ENCODE data around the gene CDKL4. TPM values are rescaled to one million over a fixed set of nuclear protein-coding genes. Genes with fewer than 3 reads are reported as not detected.
A peak's percentile ranks its signal among the peaks of the same experiment; 100 is the strongest.

CDKL4 gene
- total and polyA plus RNA-seq, 12 donors, result 0.16 to 3.9 (median 1.5) TPM

DNA sequence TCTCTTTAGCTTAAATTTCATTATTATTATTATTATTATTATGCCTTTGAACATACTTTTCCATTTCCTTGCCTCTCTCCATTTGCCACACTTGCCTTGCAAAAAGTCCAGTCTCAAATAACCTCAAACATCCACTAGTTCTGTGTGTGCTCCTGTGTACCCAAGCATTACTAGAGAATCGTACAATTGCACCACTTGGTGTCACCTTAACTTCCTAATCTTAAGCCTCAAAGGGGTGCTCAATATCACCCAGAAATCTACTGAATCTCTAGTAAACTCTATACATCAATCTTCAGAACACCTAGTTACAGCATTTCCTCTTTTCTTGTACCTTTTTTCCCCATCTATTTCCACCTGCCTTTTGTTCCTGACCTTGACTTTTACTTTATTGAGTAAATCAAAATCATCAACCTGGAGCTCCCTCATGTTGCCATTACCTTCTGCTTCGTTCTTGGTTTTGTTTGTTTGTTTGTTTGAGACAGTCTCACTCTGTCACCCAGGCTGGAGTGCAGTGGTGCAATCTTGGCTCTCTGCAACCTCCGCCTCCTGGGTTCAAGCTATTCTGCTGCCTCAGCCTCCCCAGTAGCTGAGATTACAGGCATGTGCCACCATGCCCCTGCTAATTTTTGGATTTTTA lies 110.4 kb downstream of the CDKL4 start:
- no peaks in the 10 kb centered on the region for H3K9me3 ChIP-seq (replicated peaks in 1 of 3)
- no peak overlapping the region for H3K27ac ChIP-seq
- no peak for DNase-seq
- 75 to 79% (median 78%) methylated on average over 3 of the region's 3 CpGs for WGBS, 4 donors
- no peaks in the 10 kb centered on the region for H3K36me3 ChIP-seq (replicated peaks in 1 of 2)
- no peaks in the 10 kb centered on the region for H3K4me1 ChIP-seq (replicated peaks in 1 of 2)
- H3K27me3 ChIP-seq, result no peaks in the 10 kb centered on the region
- intact Hi-C loops (cut with DNase I), result no loop called here
- TF ChIP-seq CTCF (IDR thresholded peaks at IDR 0.05), result no peak
- no peak overlapping the region for H3K4me3 ChIP-seq

- WGBS, 4 donors, result 69 to 84% (median 78%) methylated on average over 1 of the region's 1 CpG
- intact Hi-C loops (cut with DNase I), result loop anchor here (10.0 kb wide), 2 partner anchors 64 to 96 kb away; no protein-coding TSS in a partner anchor
- Histone ChIP-seq H3K4me1 (replicated peaks in 1 of 2) (peaks cover under 1 to 9% of the 10 kb centered on the region in 2 donors), H3K27ac (peak overlapping the region in 1 of 5 donors; percentile 42), H3K9me3 (replicated peaks in 1 of 3) (no peaks in the 10 kb centered on the region), H3K27me3 (no peaks in the 10 kb centered on the region), H3K4me3 (no peak overlapping the region), H3K36me3 (replicated peaks in 1 of 2) (no peaks in the 10 kb centered on the region)
- no peak for TF ChIP-seq CTCF (IDR thresholded peaks at IDR 0.05)
- no peak for TF ChIP-seq POLR2A (IDR thresholded peaks at IDR 0.05)
- peak in 1 of 7 donors; percentile 13 for DNase-seq
Measured at GRCh38 chr2:39128919-39129391, 114.8 kb downstream of the CDKL4 start.

GRCh38 chr2:39127973-39128372 lies 115.8 kb downstream of the CDKL4 start:
- TF ChIP-seq POLR2A (IDR thresholded peaks at IDR 0.05) (no peak), CTCF (IDR thresholded peaks at IDR 0.05) (no peak)
- no peak overlapping the region for H3K27ac ChIP-seq

More at GRCh38 chr2:39127973-39128372, 115.8 kb downstream of the CDKL4 start:
- H3K36me3 ChIP-seq (replicated peaks in 1 of 2), result no peaks in the 10 kb centered on the region
- H3K4me3 ChIP-seq, result no peak overlapping the region
- no peaks in the 10 kb centered on the region for H3K9me3 ChIP-seq (replicated peaks in 1 of 3)
- intact Hi-C loops (cut with DNase I), result loop anchor here (10.0 kb wide), 2 partner anchors 63 to 97 kb away; no protein-coding TSS in a partner anchor
- peaks cover 8 to 18% of the 10 kb centered on the region in 2 donors for H3K4me1 ChIP-seq (replicated peaks in 1 of 2)
- H3K27me3 ChIP-seq, result no peaks in the 10 kb centered on the region
- 61 to 77% (median 71%) methylated on average over 1 of the region's 1 CpG for WGBS, 4 donors
- peak in 1 of 7 donors; percentile 36 for DNase-seq

Small RNAs within 50 kb of the gene (small RNA-seq; reads per million reads assigned to genes)
- gene RF00019 (0 reads per million in 2 donors), gene RF00272 (0 reads per million in 2 donors)

Other genes starting within 250 kb of the CDKL4 start
- 10 to 100 TPM; 13.3 to 42.0 (median 30.8) TPM for gene SOS1, start 122.9 kb downstream of the CDKL4 start, total RNA-seq
- 10 to 100 TPM in 1 of 3 donors, 1 to 10 TPM in 2; 6.4 to 30.1 (median 6.5) TPM for gene SOS1, start 122.9 kb downstream of the CDKL4 start, polyA plus RNA-seq
- gene MAP4K3, start 193.3 kb upstream of the CDKL4 start, total RNA-seq, result 10 to 100 TPM; 27.3 to 79.7 (median 48.8) TPM
- 10 to 100 TPM; 15.4 to 36.4 (median 16.7) TPM for gene MAP4K3, start 193.3 kb upstream of the CDKL4 start, polyA plus RNA-seq